SK-N-SH treated with all-trans-retinoic acid at 6 μM for 48 hours (cell line): ENCODE results near the gene DNAJB2.
A peak's percentile ranks its signal among the peaks of the same experiment; 100 is the strongest.

ENCODE experiments used
- ATAC-seq: fragments of 200-7000 bp; cut with Tn5 transposase; 3 replicates; pipeline ENCODE4 v1.9.1; 2020; ENCODE audit warnings: mild to moderate bottlenecking, moderate library complexity
- ARNTL ChIP-seq: fragments of 450-650 bp; formaldehyde crosslinking; IDR thresholded peaks from 2 replicates; pipeline ENCODE4 v1.5.0; 2020; ENCODE audit warnings: low read depth, mild to moderate bottlenecking, moderate library complexity, borderline replicate concordance
- BACH2 ChIP-seq: fragments of 250-450 bp; sonication (Bioruptor Pico); IDR thresholded peaks from 2 replicates; pipeline ENCODE4 v1.9.0; 2021; ENCODE audit warnings: mild to moderate bottlenecking, borderline replicate concordance
- CSDC2 ChIP-seq: fragments of 250-450 bp; sonication (Bioruptor Pico); IDR thresholded peaks from 2 replicates; pipeline ENCODE4 v1.5.0; 2020; ENCODE audit warnings: mild to moderate bottlenecking, moderate library complexity
- CSRNP3 ChIP-seq: fragments of 250-450 bp; sonication (Bioruptor Pico); IDR thresholded peaks from 2 replicates; pipeline ENCODE4 v1.5.1; 2021; ENCODE audit warnings: mild to moderate bottlenecking, moderate library complexity
- ESRRG ChIP-seq: fragments of 250-450 bp; sonication (Bioruptor Pico); IDR thresholded peaks from 2 replicates; pipeline ENCODE4 v1.6.1; 2021; ENCODE audit warnings: mild to moderate bottlenecking
- GLIS3 ChIP-seq: fragments of 250-450 bp; sonication (Bioruptor Pico); IDR thresholded peaks from 2 replicates; pipeline ENCODE4 v1.5.0; 2020; ENCODE audit warnings: mild to moderate bottlenecking, moderate library complexity
- ISL1 ChIP-seq: fragments of 250-450 bp; sonication (Bioruptor Pico); IDR thresholded peaks from 2 replicates; pipeline ENCODE4 v2.1.2; 2022; ENCODE audit warnings: mild to moderate bottlenecking, moderate library complexity
- OSR1 ChIP-seq: fragments of 250-450 bp; sonication (Bioruptor Pico); IDR thresholded peaks from 2 replicates; pipeline ENCODE4 v1.8.0; 2022; ENCODE audit warnings: moderate library complexity, mild to moderate bottlenecking, inconsistent platforms
- PATZ1 ChIP-seq: fragments of 250-450 bp; sonication (Bioruptor Pico); IDR thresholded peaks from 2 replicates; pipeline ENCODE4 v1.8.0; 2020; ENCODE audit warnings: mild to moderate bottlenecking, moderate library complexity, borderline replicate concordance
- POU6F1 ChIP-seq: fragments of 250-450 bp; sonication (Bioruptor Pico); IDR thresholded peaks from 2 replicates; pipeline ENCODE4 v1.8.0; 2021; ENCODE audit warnings: low read depth, mild to moderate bottlenecking, moderate library complexity, borderline replicate concordance
- PPARA ChIP-seq: fragments of 250-450 bp; sonication (Bioruptor Pico); IDR thresholded peaks from 2 replicates; pipeline ENCODE4 v1.5.0; 2020; ENCODE audit warnings: mild to moderate bottlenecking, borderline replicate concordance
- RARB ChIP-seq: fragments of 250-450 bp; sonication (Bioruptor Pico); IDR thresholded peaks from 2 replicates; pipeline ENCODE4 v1.8.0; 2021; ENCODE audit warnings: mild to moderate bottlenecking, moderate library complexity
- SNAI2 ChIP-seq: fragments of 250-450 bp; sonication (Bioruptor Pico); IDR thresholded peaks from 2 replicates; pipeline ENCODE4 v1.5.0; 2020; ENCODE audit warnings: mild to moderate bottlenecking, moderate library complexity
- TCF4 ChIP-seq: fragments of 250-450 bp; sonication (Bioruptor Pico); IDR thresholded peaks from 2 replicates; pipeline ENCODE4 v1.8.0; 2021; ENCODE audit warnings: mild to moderate bottlenecking, moderate library complexity, borderline replicate concordance
- TOX ChIP-seq: fragments of 250-450 bp; sonication (Bioruptor Pico); IDR thresholded peaks from 2 replicates; pipeline ENCODE4 v1.8.0; 2021; ENCODE audit warnings: mild to moderate bottlenecking, moderate library complexity, borderline replicate concordance
- TSHZ2 ChIP-seq: fragments of 250-450 bp; sonication (Bioruptor Pico); IDR thresholded peaks from 2 replicates; pipeline ENCODE4 v1.5.0; 2020; ENCODE audit warnings: mild to moderate bottlenecking, moderate library complexity
- ZC3H10 ChIP-seq: fragments of 250-450 bp; sonication (Bioruptor Pico); IDR thresholded peaks from 2 replicates; pipeline ENCODE4 v1.5.1; 2021; ENCODE audit warnings: mild to moderate bottlenecking, moderate library complexity
- ZFP3 ChIP-seq: fragments of 250-450 bp; sonication (Bioruptor Pico); IDR thresholded peaks from 2 replicates; pipeline ENCODE4 v1.5.0; 2020; ENCODE audit warnings: mild to moderate bottlenecking, moderate library complexity
- ZFP30 ChIP-seq: fragments of 450-650 bp; formaldehyde crosslinking; IDR thresholded peaks from 2 replicates; pipeline ENCODE4 v1.5.0; 2022; ENCODE audit warnings: mild to moderate bottlenecking, moderate library complexity
- ZNF565 ChIP-seq: fragments of 450-650 bp; formaldehyde crosslinking; conservative IDR thresholded peaks from 2 replicates; pipeline ENCODE4 v1.5.0; 2020; ENCODE audit warnings: low read depth, mild to moderate bottlenecking, moderate library complexity
- ZNF8 ChIP-seq: fragments of 450-650 bp; formaldehyde crosslinking; IDR thresholded peaks from 2 replicates; pipeline ENCODE4 v1.5.0; 2020; ENCODE audit warnings: mild to moderate bottlenecking, moderate library complexity

The DNAJB2 gene

GRCh38 chr2:219287580-219288265, 8.6 kb downstream of the DNAJB2 start:
- no peak for TF ChIP-seq BACH2 (CRISPR knock-in tag)
- no peak for TF ChIP-seq ZFP30
- TF ChIP-seq ISL1 (CRISPR knock-in tag): no peak
- TF ChIP-seq CSRNP3 (CRISPR knock-in tag): no peak
- TF ChIP-seq TCF4 (CRISPR knock-in tag): no peak
- no peak for TF ChIP-seq ESRRG (CRISPR knock-in tag)
- no peak for TF ChIP-seq ARNTL (CRISPR knock-in tag)
- ATAC-seq: no peak

- ATAC-seq: no peak
- TF ChIP-seq BACH2 (CRISPR knock-in tag) (no peak), ZFP3 (CRISPR knock-in tag) (peak; percentile 84; the same call in 1 of the 2 replicates), PPARA (CRISPR knock-in tag) (no peak), TCF4 (CRISPR knock-in tag) (no peak), GLIS3 (CRISPR knock-in tag) (no peak), TOX (CRISPR knock-in tag) (no peak), ARNTL (CRISPR knock-in tag) (no peak)
Measured at GRCh38 chr2:219289195-219289536, 10.0 kb downstream of the DNAJB2 start.

- no peak for TF ChIP-seq CSDC2 (CRISPR knock-in tag)
- no peak for TF ChIP-seq ISL1 (CRISPR knock-in tag)
- no peak for TF ChIP-seq PPARA (CRISPR knock-in tag)
- no peak for TF ChIP-seq TCF4 (CRISPR knock-in tag)
- no peak for TF ChIP-seq TSHZ2 (CRISPR knock-in tag)
- no peak for TF ChIP-seq ESRRG (CRISPR knock-in tag)
- no peak for TF ChIP-seq POU6F1
- no peak for TF ChIP-seq OSR1 (CRISPR knock-in tag)
- no peak for TF ChIP-seq ZC3H10
- no peak for TF ChIP-seq RARB
- ATAC-seq: peak; percentile 79
Measured at GRCh38 chr2:219289537-219290361, 10.6 kb downstream of the DNAJB2 start.

- no peak for TF ChIP-seq ZFP3 (CRISPR knock-in tag)
- TF ChIP-seq ZNF8 (CRISPR knock-in tag): no peak
- TF ChIP-seq POU6F1: no peak
- TF ChIP-seq PATZ1 (CRISPR knock-in tag): no peak
- TF ChIP-seq ZC3H10: no peak
- no peak for TF ChIP-seq ZNF565
- TF ChIP-seq ISL1 (CRISPR knock-in tag): no peak
- no peak for TF ChIP-seq BACH2 (CRISPR knock-in tag)
- TF ChIP-seq SNAI2 (CRISPR knock-in tag): no peak
- TF ChIP-seq, all 23 proteins: peak for 0
- ATAC-seq: no peak
Measured at GRCh38 chr2:219290381-219291171, 11.4 kb downstream of the DNAJB2 start.
